ENCODE results near the gene PHLPP1.

PHLPP1 gene

GRCh38 chr18:62744076-62744968, 29.0 kb downstream of the PHLPP1 start:
- DNase-seq = no peak

- no peak for DNase-seq
Measured at GRCh38 chr18:62745089-62745751, 29.9 kb downstream of the PHLPP1 start.

GRCh38 chr18:62749389-62749788, 34.0 kb downstream of the PHLPP1 start:
- no peak for DNase-seq

- DNase-seq = no peak
Measured at GRCh38 chr18:62751341-62751821, 36.0 kb downstream of the PHLPP1 start.

GRCh38 chr18:62751977-62752376, 36.6 kb downstream of the PHLPP1 start:
- no peak for DNase-seq

- no peak for DNase-seq
Measured at GRCh38 chr18:62754026-62754425, 38.7 kb downstream of the PHLPP1 start.

GRCh38 chr18:62755454-62755853, 40.1 kb downstream of the PHLPP1 start:
- no peak for DNase-seq

GRCh38 chr18:62755946-62756345, 40.6 kb downstream of the PHLPP1 start:
- DNase-seq = no peak

GRCh38 chr18:62757399-62758010, 42.2 kb downstream of the PHLPP1 start:
- no peak for DNase-seq

- no peak for DNase-seq
Measured at GRCh38 chr18:62758591-62758990, 43.2 kb downstream of the PHLPP1 start.

GRCh38 chr18:62759704-62760402, 44.5 kb downstream of the PHLPP1 start:
- DNase-seq = no peak

- no peak for DNase-seq
Measured at GRCh38 chr18:62760403-62760734, 45.0 kb downstream of the PHLPP1 start.

GRCh38 chr18:62763101-62763521, 47.8 kb downstream of the PHLPP1 start:
- DNase-seq = no peak

- DNase-seq = no peak
Measured at GRCh38 chr18:62766266-62766665, 50.9 kb downstream of the PHLPP1 start.

- no peak for DNase-seq
Measured at GRCh38 chr18:62767321-62767720, 52.0 kb downstream of the PHLPP1 start.

GRCh38 chr18:62767836-62768557, 52.7 kb downstream of the PHLPP1 start:
- no peak for DNase-seq

GRCh38 chr18:62768558-62768943, 53.2 kb downstream of the PHLPP1 start:
- DNase-seq = no peak

GRCh38 chr18:62769216-62769615, 53.9 kb downstream of the PHLPP1 start:
- no peak for DNase-seq

GRCh38 chr18:62771494-62772270, 56.3 kb downstream of the PHLPP1 start:
- DNase-seq = no peak

GRCh38 chr18:62772860-62773584, 57.7 kb downstream of the PHLPP1 start:
- no peak for DNase-seq

- DNase-seq = no peak
Measured at GRCh38 chr18:62773691-62774090, 58.4 kb downstream of the PHLPP1 start.
